GM18907 (cell line): ENCODE results near the gene LECT2.

ENCODE experiments used
- ATAC-seq: cut with Tn5 transposase; IDR thresholded peaks from one replicate; pipeline ENCODE4 v1.9.1; 2021; ENCODE audit warnings: mild to moderate bottlenecking, moderate library complexity; ENCODE audit not compliant: unreplicated experiment

Gene LECT2

DNA sequence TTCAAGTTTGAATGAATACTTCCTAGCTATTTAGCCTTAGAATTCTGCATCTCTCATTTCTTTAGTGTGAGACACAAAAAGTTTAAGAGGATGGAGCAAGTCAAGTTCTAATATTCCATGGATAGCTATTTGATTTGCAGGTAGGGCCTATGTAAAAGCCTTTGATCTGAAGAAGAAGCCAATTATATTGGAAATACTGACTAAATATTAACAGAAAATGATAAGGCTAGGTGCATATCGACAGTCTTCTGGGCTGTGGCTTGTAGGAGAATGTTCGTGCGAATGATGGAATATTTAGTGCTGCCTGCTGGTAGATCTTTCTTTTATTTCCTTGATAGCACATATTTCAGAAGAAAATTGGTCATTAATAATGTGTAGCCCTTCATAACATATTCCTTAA is at the start of gene LECT2:
TSS of gene LECT2 (minus strand) at position 85 of the 400 bp plus-strand sequence. CDS start 150 bp downstream, outside the sequence.
- no peak for ATAC-seq

DNA sequence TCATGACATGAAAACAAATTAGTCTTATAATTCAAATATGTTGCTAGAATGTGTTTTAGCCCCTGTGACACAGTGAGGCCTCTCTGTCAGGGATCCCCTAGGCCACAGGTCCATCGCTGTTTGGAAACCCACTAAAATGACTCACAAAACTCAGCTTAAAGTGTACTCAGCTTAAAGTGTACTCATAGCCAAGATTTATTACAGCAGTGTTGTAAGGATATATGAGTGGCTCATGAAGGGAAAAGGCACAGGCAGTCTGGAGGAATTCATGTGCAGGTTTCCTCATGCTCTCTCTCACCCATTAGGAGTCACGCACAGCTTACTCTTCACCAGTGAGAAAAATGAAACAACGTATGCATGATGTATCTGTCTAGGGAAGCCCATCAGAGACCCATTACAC is 49.7 kb upstream of the LECT2 start:
- no peak for ATAC-seq

DNA sequence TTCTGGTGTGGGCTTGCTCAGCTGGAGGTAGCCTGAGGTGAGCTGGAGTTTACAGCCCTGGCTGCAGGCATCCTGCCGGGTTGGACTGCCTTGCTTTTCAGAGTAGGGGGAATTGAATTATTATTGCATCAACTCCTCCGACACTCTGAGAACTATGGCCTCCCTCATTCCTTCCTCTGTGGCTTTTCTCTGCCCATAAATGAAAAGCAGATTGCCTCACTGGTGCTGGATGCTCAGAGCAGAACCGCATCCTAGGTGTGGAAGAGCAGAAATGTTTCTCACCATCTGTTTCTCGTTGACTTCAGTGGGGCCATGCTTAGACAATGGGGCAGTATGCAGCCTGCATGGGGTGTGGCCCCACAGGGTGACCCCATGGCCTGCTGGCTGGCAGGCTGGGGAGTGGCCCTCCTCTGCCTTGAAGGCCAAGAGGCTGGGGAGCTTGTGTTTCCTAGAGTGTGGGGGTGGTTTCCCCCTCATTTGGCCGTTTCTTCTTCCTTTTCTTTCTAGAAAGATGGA is 46.7 kb upstream of the LECT2 start:
- ATAC-seq, result no peak

DNA sequence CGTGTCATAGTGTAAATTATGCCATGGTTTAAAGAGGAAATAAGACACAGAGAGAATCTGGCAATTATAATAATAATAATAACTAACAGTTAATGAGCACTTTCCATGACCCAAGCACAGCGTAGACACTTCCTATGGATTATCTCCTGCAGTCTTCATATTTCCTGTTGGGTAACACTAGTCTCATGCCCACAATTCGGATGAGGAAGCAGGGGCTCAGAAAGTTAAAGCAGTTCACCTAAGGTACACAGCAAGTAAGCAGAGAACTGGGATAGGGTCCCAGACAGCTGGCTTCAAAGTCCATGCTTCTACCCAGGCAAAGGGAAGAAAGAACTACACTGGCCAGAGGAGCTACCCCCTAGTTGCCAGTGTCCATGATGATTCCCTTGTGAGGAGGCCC is 46.1 kb upstream of the LECT2 start:
- ATAC-seq, result no peak

DNA sequence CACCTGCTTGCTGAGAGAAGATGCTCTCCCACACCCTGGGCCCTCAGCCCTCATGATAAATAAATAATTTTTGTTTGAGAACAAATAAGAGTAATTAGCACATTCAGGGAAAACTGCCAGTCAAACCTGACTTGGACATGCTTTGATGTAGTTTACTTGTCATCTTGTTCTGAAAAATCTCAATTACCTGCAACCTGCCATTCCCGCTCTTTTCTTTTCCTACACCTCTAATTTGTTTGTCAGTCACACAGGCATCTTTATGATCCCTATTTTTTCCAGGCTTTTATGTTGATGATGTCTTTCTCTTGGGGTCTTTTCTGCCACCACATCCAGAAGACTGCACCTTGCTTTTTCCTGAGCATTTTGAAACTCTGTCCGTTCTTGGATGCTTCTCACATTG is 45.4 kb upstream of the LECT2 start:
- ATAC-seq, result no peak

DNA sequence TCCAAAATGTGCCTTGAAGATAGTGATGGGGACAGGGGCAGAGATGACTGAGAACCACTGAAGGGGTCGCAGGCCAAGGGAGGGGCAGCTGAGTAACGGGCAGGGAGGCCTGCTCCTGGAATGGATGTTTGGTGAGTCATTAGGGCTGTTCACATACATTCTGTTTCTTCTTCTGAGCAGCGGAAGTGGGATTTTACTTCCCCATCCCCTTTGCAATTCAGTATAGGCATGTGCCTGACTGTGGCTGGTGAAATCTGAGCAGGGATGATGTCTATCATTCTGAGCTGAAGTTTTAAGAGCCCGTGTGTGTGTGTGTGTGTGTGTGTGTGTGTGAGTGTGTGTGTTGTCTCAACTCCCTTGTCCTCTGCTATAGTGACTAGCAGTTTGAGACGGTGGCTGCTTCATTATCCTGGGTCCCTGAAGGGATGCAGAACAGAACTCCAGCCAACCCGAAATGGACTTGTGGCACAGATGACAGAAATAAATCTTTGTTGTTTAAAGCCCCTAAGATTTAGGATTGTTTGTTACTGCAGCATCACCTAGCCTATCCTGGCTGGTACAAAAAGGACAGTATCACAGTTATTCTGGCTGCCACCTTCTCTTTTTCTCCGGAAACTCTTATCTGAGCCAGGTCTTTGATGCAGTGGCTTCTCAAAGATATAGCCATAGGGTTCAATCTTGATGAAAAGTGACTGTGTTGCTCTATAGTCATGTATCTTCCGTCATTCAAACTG is 44.8 kb upstream of the LECT2 start:
- ATAC-seq, result no peak

DNA sequence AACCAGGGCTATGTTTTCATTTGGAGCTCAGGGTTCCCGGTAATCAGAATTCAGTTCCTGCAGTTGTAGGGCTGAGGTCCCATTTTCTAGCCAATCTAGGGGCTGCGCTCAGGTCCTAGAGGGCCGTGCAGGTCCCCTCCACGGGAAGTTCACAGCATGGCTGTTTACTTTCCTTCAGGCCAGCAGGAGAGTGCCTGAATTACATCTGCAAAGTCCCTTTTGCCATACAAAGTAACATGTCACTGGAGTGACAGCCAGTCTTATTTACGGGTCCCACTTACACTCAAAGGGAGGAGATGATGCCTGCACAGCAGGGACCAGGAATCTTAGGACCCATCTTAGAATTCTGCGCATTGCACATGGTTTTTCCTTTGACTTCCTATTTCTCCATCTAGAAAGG is 44.1 kb upstream of the LECT2 start:
- ATAC-seq, result no peak

DNA sequence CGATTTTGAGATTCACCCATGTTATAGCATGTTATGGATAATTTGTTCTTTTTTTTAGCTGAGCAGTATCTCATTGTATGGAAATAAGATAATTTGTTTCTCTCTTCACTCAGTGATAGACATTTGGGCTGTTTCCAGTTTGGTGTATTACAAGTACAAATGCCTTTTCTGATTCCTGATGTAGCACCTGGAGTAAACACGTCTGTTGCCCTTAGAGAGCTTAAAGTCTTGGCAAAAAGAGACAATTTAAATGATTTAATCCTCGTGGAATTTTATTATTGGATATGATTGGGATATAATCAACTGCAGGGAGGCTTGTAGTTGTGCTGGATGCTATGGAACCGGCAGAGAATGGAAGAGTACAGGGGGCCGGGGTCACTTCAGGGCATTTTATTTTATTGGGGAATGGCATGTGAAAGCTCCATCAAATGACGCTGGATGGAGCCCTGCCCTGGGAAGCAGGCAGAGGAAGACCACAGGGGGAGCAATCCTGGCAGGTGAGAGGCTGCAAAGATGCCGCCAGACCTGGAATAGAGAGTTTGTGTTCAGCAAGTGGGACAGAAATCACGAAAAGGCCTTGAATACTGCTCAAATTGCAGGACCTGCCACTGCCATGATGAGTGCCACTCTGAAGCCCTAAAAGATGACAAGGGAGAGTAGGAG is 43.0 kb upstream of the LECT2 start:
- no peak for ATAC-seq

DNA sequence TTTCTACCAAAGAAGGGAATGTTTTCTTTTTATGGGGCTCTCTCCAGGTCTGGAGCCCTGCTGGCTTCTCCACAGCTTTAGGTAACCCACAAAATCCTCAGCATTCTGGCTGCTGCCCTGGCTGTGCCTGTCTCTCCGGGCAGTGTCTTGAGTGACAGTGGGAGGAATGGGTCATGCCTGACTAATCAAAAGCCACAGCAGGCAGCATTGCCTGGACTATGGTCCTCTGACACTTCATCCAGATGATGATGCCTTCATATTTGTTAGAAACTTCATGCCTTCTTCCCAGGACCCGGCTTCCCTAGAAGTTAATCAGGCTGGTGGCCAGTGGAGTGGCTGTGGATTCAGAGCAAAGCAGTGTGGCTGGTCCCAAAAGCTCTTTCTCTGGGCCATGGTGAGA is 41.8 kb upstream of the LECT2 start:
- ATAC-seq, result no peak

DNA sequence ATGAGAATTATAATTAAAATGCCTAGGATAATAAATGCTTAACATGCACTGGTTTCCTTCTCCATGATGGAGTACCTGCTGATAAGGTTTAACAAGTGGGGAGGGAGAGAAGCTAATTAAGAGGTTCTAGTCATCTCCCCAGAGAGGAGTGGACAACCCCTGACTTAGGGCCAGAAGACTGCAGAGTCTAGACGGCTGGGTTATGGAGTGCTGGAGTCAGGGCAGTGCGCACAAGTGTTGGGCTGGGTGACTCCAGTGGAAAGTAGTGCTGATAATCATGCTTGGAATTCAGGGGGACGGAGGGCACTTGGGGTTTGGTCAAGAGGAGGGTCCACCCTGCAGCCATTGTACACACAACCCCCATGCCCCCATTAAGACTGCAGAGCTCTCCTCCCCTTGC is 41.2 kb upstream of the LECT2 start:
- ATAC-seq, result no peak

DNA sequence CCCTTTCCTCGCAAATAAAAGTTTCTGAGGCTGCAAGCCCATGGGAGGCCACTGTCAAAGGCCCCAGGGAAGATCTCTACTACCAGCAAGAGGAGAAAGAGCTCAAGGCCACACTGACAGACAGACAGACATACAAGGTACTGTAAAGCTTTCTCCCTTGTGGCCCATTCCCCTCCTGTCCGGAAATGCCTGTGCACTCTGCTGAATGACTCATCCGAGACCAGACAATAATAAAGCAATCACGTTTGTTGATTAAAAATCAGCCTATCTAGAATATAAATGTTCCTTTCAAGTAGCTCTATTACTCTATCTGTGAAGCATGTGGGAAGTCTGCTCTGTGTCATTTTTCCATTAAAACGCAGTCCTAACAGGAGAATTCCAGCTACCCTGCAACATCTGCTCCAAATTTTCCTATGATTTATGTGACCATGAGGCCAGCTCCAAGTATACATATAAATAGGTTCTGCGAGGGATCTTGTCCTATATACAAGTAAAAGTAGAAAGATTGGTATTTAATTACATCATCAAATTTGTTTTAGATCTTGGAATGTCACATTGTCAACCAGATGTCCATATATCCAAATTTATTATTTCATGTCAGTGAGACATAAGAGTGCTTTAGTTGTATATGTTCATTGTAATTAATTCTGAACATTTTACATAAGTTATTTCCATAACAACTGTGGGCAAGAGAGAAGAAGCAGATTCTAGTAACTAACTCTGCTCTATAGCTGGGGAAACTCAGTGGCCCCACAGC is 39.3 kb upstream of the LECT2 start:
- no peak for ATAC-seq

DNA sequence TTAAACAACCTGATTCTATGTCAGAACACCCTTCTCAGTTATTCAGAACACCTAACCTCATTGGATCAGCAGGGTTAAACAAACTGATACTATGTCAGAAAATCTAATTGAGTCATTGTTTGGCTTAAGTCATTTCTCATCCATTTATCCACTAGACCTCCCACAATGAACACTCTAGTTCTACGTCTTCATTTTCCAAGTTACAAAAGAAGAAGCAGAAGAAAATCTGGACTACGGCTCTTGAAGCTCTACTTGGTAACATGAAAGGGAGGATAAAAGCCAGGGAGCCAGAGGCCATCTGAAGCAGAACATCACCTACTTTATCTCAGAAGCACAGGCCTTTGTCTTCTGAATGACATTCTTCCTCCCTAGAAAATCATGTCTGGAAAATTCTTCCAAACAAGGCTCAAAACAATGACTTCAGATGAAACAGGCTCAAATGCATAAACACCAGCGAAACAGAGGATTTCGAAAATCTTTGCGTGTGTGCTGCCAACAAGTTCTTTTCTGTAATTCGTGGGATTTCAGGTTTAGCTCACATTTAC is 38.6 kb upstream of the LECT2 start:
- ATAC-seq, result no peak

DNA sequence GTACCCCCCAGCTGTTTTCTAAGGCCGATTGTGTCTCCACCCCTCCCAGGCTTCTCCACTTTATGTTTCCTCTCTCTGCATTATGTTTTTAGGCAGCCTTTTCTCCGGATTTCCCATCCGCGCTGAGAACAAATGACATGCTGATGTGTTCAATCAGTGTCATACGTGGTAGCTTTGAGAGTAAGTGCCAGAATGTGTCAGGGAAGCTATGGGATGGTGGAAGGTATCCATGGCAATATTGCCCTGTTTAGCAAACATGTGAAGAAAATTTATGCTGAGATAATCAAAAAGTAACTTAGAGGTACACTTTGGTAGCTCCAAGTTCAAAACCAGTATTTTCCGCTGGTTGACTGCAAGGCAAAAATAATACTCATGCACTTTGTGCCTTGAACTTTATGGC is 36.6 kb upstream of the LECT2 start:
- ATAC-seq, result no peak

DNA sequence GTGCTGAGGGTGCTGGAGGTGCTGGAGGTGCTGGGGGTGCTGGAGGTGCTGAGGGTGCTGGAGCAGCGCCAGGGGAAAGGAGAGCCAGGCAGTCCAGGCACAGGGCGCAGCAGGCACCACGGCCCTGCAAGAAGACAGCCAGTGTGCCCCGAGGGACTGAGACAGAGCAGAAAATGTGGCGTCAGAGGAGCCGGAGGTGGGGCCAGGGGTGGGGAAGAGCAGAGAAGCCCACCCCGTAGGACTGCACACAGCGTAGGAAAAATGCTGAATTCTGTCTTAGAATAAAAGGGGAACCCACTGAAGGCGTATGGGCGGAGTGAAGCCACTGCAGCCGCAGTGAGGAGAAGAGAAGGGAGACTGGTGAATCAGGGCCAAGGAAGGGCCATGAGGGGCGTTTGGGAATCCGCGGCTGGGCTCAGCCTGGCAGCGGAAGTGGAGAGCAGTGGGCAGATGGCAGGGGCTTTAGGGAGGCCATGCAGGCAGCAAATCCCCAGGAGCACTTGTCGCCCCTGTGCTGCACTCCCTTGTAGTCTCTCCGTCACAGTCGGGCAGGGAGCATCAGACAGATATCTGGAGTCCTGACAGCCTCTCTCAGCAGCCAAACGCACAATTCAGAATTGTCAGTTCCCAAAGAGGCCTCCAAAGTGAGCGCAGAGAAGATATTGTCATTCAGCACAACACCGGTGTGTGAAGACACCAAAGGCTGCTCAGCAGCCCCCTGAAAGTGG is 35.9 kb upstream of the LECT2 start:
- no peak for ATAC-seq

DNA sequence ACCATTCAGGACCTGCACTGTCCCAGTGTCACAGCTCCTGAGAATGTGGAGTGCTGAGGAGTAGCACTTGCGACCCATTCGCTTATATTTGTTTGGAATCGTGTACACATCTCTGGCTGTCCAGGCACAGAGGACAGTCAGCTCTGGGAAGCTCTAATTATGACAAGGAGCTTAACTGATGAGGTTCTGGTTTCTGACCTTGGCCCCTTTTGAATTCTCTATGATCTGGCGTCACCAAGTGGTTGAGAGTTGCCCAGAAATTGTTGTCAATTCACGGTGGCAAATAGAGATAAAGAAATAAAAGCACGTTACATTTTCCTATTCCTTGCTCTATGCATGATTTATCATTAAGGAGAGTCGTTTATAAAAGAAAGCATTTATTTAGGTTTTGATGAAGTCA is 34.9 kb upstream of the LECT2 start:
- no peak for ATAC-seq

DNA sequence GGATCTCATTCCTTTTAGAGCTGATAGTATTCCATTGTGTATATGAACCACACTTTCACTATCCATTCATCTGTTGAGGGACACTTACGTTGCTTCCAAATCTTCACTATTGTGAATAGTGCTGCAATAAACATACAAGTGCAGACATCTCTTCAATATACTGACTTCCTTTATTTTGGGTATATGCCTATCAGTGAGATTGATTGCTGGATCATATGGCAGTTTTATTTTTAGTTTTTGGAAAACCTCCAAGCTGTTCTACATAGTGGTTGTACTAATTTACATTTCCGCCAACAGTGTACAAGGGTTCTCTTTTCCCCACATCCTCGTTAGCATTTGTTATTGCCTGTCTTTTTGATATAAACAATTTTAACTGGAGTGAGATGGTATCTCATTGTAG is 33.8 kb upstream of the LECT2 start:
- no peak for ATAC-seq

DNA sequence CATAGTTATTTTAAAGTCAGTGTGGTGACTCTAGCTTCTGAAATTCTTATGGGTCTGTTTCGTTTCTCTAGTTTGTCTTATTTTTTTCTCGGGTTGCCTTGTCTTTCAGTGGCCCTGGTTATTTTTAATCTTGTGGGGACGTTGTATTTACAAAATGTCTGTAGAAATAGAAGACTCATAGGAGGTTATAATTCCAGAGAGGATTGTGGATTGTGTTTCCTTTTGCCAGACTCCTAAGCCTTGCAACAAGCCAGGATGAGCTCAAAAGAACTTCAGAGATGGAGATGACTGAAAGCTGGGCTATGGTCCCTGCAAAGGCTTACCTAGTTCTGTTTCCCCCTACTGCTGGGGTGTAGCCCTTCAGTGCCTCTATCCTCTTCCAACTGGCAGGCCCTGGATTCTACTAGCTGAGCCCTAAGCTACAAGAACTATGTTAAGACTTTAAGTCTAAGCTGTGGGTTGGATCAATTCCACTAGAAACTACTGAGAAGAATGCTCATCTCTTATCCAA is 32.2 kb upstream of the LECT2 start:
- ATAC-seq, result no peak

DNA sequence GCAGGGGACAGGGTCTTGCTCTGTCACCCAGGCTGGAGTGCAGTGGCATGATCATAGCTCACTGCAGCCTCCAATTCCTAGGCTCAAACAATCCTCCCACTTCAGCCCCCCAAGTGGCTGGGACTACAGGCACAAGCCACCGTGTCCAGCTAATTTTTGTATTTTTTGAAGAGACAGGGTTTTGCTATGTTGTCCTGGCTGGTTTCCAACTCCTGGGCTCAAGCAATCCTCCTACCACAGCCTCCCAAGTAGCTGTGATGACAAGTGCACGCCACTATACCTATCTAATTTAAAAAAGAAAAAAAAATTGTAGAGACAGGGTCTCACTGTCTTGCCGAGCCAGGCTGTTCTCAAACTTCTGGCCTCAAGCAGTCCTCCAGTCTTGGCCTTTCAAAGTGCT is 31.6 kb upstream of the LECT2 start:
- ATAC-seq, result no peak

DNA sequence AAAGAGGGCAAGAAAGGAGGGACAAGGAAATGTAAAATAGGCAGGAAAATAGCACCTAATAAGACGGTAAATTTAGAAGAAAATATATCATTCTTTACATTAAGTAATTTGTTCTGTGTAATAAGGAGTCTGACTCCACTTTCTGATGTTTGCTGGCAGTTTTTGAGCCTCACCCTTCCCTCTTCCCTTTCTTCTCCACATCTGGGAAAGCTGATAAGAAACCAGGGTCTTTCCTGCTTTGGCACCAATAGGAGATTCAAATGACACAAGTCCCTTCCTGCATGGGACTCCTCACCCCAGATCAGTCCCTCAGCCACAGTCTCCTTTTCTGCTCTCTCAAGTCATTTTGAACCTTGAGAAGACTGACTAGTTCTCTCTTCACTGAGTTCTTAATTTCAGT is 31.2 kb upstream of the LECT2 start:
- ATAC-seq, result no peak

DNA sequence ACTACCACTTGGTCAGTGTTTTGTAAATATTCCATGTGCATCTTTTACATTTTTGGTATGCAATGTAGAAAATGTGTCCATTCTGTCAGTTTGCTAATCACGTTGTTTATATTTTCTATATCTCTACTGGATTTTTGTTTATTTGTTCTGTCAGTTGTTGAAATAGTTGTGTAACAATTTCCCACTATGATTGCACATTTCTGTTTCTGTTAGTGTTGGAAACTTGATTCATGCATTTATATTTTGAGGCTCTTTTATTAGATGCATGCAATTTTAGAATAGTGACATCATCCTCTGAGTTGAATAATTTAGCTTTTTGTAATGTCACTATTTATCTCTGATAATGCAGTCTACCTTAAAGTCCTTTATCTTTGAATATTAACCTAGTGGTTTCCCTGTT is 25.8 kb upstream of the LECT2 start:
- no peak for ATAC-seq

DNA sequence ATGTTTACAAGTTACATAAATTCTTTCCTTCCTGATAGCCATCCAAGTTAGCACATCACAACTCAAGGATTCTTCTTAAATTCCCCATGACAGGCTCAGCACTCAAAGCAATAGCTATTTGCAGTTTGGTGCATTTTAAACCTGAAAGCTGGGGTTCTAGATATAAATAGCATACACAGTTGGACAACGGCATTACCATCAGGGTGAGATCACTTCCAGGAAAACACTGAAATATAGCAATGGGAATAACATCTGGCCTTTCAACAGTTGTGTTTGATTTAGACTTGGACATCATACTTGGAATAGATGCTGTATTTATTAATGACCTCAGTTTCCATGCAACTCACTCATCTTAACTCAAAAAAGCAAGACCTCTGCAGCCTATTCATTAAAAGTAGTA is 24.7 kb upstream of the LECT2 start:
- ATAC-seq, result no peak
